RKO (cell line): ENCODE measurements around the gene ABCD1.
"Not testable (repeated sequence)": the region's sequence is repeated elsewhere in the genome, so short reads cannot be mapped to it uniquely, and the experiment has no call there.

Experiments used
- DNase-seq: peaks from one replicate; pipeline ENCODE4 v3.0.0-alpha.2; 2016; ENCODE audit warnings: low spot score

Gene ABCD1

GRCh38 chrX:153709726-153710674 is 14.7 kb upstream of the ABCD1 start:
- DNase-seq = no peak

DNA sequence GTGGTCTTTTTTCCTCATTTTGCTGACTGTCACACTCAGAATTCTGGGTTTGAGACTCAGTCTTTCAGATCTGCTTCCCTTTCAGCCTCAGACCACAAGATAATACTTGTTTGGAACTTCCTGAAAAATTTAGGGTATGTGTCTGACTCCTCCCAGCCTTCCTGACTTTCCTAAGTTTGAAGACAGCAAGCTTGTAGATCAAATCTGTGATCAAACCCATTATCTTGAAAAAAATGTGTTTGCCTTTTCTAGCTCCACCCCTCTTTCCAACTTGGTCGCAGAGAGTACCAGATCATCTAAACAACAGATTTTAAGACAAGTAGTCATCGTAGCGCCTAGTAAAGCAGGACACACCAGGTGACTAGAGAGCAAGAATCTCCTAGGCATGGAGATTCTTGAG is 10.4 kb upstream of the ABCD1 start:
- DNase-seq = no peak

DNA sequence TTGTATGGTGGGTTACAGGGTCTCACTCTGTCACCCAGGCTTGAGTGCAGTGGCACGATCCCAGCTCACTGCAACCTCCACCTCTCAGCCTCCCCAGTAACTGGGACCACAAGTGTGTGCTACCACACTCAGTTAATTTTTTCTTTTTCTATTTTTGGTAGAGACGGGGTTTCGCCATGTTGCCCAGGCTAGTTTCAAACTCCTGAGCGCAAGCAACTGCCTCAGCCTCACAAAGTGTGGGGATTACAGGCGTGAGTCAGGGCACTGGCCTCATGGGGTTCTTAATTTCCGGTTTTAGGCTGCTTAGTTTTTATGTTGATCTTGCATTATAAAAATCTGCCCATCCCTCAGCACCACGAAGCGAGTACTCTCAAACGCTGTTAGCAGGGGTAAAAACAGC is 7.2 kb upstream of the ABCD1 start:
- no peak for DNase-seq

GRCh38 chrX:153719238-153719637 is 5.4 kb upstream of the ABCD1 start:
- no peak for DNase-seq

DNA sequence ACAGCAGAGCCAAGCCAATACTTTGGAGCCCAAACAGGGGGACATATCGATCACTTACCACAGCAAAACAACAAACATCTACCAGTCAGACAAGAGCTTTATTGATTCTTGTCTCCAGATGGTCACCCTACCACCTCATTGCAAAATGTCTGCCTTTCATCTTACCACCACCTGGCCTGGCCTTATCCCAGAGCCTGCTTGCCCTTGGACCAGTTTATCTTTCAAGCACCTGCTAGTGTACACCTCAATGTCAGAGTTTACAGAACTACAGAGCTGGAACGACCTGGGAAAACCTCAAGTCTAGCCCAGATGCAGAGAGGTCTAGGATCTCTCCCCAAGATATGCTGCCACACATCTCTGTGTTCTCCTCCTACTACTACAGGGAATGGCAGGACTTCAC is 5.0 kb upstream of the ABCD1 start:
- no peak for DNase-seq

GRCh38 chrX:153722704-153723350 is 1.8 kb upstream of the ABCD1 start:
- peak; percentile 64 for DNase-seq

- DNase-seq = peak; percentile 61
Measured at GRCh38 chrX:153723351-153724251, 1.1 kb upstream of the ABCD1 start.

- peak; percentile 23 for DNase-seq
Measured at GRCh38 chrX:153725039-153725831, 579 bp downstream of the ABCD1 start.

DNA sequence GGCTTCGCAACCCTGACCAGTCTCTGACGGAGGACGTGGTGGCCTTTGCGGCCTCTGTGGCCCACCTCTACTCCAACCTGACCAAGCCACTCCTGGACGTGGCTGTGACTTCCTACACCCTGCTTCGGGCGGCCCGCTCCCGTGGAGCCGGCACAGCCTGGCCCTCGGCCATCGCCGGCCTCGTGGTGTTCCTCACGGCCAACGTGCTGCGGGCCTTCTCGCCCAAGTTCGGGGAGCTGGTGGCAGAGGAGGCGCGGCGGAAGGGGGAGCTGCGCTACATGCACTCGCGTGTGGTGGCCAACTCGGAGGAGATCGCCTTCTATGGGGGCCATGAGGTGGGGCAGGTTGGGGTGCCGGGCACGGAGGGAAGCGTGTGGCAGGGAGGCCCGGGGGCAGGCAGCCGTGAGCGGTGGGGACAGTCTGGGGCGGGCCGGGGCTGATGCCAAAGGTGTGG is 1.2 kb downstream of the ABCD1 start:
- DNase-seq = peak; percentile 18

GRCh38 chrX:153726286-153727122 is 1.8 kb downstream of the ABCD1 start:
- DNase-seq = peak; percentile 61

GRCh38 chrX:153727123-153727931 is 2.7 kb downstream of the ABCD1 start:
- no peak for DNase-seq

GRCh38 chrX:153728095-153728494 is 3.4 kb downstream of the ABCD1 start:
- DNase-seq = no peak

- DNase-seq = no peak
Measured at GRCh38 chrX:153728951-153729631, 4.4 kb downstream of the ABCD1 start.

DNA sequence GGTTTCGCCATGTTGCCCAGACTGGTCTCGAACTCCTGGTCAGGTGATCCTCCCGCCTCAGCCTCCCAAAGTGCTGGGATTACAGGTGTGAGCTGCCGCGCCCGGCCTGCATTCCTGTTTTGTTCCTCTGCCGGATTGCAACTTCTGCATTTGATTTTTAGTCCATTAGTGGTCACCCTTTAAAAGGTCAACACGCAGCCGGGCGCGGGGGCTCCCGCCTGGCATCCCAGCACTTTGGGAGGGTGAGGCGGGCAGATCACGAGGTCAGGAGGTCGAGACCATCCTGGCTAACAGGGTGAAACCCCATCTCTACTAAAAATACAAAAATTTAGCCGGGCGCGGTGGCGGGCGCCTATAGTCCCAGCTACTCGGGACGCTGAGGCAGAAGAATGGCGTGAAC is 5.5 kb downstream of the ABCD1 start:
- not testable (repeated sequence) for DNase-seq

- DNase-seq = no peak
Measured at GRCh38 chrX:153731117-153731844, 6.6 kb downstream of the ABCD1 start.

GRCh38 chrX:153731845-153732215 is 7.2 kb downstream of the ABCD1 start:
- no peak for DNase-seq

DNA sequence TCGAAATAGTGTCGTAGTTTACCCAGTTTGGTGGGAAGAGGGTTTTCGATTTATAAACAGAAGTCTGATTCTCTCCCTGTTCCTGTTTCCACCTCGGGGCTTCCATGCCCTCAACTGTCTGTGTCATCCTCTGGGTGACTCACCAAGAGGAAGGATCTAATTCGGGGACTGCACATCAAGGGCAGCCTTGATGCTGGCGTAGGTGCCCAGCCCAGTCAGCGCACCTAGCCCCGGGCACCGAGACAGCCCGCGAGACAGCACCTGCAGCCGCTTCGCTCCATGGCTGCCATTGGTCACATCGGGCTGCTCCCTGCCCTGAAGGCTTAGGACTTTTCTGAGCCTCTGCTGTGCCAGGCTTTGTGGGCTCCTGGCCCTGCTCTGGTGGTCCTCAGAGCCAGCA is 7.7 kb downstream of the ABCD1 start:
- DNase-seq = no peak

DNA sequence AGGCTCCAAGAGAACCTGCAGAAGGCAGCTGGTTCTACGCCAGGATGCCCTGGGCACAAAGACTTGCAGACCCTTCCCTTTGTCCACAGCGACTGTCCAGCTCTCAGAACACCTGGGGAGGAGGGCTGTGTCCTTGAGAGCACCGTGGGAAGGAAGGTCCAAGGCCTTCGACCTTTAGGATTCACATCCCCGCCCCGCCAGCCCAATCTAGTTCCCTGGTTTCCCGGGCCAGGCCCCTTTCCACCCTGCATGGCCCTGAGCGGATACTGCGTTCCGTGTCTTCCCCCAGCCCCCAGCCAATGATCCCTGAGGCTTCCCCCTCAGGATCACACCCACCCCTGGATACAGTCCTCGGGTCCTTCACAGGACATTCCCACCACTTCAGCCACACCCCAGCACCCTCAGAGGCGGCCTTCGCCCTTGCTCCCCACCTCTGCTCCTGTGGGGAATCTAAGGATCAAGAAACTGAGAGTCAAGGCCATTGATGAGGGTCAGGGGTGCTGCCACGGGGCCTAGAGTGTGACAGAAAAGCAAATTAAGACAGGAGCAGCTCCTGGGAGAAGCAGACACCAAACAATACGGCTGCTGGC is 9.1 kb downstream of the ABCD1 start:
- no peak for DNase-seq
